NT2/D1 (cell line): Measurements from ENCODE around the gene SETD9.

ENCODE experiments used
- SUZ12 ChIP-seq: IDR thresholded peaks from 2 replicates; pipeline ENCODE4 v1.6.1; 2011; ENCODE audit not compliant: insufficient read length, insufficient read depth; ENCODE audit errors: extremely low read depth
- YY1 ChIP-seq: IDR thresholded peaks from 2 replicates; pipeline ENCODE4 v1.6.1; 2011; ENCODE audit not compliant: insufficient read length, insufficient read depth
- ZNF274 ChIP-seq: IDR thresholded peaks from 2 replicates; pipeline ENCODE4 v1.6.1; 2011; ENCODE audit warnings: mild to moderate bottlenecking, low read depth, low read length

GRCh38 chr5:56961746-56962145 lies 52.4 kb downstream of the SETD9 start:
- no peak for TF ChIP-seq YY1
- no peak for TF ChIP-seq SUZ12
- no peak for TF ChIP-seq ZNF274
